Midbrain (tissue), 1 donor: ENCODE measurements around the gene WDR93.

Experiments used
- DNase-seq: peaks from one replicate; lab custom pipeline; 2025; lab: John Stamatoyannopoulos, UW

WDR93 gene

DNA sequence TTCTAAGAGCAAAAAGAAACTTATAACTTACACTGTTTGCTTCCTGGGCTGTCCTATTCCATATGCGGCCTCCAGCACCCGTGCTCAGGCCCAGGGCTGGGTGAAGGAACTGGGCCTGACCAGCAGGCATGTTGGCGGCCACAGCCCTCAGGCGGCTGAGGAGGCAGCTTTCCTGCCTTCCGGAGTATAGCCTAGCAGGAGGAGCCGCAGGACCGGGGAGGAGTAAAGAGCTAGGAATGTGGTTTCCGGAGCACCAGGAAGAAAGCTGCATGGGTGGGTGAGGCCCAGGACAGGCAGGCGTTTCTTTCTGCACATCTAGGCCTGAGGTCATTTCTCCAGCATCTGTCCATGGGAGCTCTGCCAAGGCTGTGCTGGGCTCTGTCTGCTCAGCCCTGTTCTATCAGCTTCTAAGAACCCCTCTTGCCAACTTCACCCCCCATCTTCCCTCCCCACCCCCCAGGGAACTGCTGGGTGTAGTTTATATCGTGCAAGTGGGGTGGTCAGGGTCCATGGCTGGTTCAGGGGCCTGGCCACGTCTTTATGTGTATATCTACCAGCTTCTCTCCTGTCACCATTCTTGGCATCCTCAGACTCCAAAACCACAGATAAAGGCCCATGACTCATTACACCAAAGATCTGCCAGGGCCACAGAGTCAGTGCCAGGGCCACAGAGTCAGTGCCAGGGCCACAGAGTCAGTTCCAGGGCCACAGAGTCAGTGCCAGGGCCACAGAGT lies 27.6 kb upstream of the WDR93 start:
- no peak for DNase-seq

DNA sequence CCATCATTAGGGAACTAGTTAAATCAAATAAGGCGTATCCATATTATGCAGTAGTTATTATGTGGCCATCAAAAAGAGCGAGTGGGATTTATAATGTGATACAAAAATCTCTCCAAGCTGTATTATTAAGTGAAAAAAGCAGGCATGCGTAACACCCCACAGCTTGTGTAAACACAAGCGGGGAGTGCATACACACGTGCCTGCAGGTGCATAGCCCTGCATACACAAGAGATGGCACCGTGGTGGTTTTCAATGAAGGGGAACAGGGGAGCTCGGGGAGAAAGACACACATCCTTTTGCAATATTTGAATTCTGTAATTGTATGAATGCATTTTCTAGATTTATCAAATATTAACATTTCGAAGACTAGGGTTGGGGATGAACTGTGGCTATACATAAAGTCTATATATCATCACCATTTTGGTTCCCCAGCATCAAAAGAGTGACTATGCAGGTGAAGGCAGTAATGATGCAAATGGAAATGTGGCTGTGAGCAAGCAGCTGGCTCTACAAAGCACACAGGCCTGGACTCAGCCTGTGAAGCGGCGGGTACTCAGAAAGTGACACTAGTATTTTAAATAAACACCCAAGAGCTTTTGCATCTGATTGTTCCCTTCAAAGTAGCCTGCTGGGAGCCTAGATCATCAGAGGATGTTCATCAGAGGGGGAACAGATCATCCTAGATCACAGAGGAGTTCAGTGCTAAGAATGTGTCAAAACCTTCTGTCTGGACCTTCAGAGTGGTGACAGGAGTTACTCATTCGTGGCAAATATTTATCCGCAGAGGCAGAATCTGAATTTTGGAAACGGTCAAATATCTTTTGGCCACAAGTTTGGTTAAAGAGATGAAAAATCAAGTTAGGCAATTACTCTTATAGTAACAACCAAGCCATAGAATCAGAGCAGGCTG lies 25.9 kb upstream of the WDR93 start:
- no peak for DNase-seq

DNA sequence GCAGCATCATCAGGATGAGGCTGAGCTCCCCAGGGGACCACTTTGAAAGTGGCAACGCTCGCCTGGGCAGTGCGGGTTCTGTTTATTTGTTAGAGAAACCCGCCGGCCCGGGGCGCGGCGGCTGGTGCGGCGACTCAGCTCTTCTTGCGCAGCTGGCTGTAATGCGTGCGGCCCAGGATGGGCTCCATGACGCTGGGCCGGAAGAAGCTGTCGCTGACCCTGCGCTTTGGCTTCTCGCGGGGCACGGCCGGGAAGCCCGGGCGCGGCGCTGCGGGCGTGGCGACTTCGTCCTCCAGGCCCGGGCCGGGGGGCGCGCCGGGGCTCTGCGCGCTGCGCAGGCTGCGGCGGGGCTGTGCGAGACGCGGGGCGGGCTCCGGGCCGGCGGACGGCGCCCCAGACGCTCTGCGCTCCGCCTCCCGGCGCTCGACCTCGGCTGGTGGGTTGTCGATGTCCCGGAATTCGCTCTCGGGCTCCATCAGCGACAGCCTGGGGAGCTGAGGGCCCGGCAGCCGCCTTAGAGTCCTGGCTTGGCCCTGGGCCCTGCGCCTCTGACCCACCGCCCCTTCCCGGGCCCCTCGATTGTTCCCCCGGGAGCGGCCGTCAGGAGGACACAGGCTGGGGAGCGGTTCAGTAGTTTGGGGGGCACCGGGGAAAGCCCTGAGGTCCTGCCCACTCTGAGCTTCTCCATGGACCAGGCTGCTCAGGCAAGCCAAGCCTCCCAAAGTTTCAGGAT lies 25.0 kb upstream of the WDR93 start:
- DNase-seq: peak; percentile 11

DNA sequence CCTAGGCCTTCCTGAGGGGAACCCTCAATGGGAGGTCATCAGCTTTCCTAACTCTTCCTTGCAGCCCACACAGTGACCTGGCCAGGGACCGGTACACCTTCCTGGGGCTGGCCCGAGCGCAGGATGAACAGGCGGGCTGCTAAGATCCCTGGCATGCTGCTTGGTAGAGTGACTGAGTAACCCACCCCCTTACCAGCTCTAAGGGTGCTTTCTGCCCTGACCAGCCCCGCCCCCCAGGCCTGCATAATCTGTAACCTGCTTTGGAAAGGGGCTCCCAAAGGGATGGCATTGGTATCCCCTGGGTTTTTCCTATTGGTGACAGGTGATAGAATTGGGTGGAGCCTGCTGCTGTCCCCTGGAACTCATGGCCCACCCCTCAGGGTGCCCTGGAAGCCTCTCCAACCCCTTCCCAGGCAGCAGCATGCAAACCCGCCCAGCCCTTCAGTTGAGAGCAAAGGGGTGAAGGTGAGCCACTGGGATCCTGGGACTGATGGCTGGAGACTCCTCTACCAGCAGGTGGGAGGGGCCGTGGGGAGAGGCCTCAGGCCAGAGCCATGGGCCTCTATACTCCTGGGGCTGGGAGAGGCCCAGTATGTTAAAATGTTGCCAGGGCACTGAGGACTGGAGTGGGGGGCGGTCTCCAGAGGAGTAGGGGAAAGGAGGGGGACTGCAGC lies 24.3 kb upstream of the WDR93 start:
- DNase-seq: no peak

DNA sequence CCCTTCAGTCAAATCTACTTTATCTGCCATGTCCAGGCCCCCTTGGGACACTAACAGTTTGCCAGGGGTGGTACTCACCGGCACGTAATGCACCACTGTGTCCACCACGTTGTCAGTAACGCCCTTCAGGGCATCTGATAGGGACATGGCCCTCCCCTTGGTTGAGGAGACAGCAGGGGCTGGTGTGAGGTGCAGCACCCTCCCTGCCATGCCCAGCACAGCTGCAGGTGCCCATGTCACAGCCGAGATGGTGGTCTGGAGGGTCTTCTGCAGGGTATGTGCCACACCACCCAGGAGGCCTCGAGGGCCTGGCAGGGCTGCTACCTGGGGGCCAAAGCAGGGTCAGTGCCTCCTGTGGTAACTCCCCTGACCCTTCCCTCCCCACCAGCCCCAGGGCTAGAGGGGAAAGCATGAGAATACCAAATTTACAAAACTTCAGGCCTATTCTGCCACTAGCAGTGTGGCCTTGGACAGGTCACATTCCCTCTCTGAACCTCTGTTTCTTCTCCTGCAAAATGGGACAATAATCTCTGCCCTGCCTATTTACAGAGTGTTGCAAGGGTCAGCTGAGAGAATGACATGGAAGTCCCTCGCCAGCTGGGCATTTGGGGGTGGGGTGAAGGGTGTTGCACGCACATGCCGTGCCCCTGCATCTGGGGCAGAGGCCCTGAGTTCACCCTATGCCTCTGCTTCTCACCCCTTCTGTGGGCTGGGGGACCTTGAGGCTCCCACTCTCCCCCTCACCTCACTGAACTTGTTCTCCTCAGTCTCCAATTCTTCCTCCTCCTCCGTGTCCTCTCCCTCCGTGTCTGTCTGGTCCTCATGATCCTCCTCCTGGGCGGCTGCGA lies 23.5 kb upstream of the WDR93 start:
- no peak for DNase-seq

DNA sequence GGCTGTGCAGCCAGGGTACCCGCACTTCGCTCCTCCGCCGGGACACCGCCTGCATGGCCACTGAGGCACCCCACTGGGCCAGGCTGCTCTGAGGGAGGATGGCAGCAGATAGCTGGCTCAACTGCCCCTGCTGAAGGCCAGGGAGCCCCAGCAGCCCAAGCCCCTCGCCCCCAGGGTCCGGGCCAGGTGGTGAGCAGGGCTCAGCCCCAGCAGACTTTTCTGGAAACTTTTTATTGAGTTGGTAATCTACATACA lies 23.0 kb upstream of the WDR93 start:
- no peak for DNase-seq

DNA sequence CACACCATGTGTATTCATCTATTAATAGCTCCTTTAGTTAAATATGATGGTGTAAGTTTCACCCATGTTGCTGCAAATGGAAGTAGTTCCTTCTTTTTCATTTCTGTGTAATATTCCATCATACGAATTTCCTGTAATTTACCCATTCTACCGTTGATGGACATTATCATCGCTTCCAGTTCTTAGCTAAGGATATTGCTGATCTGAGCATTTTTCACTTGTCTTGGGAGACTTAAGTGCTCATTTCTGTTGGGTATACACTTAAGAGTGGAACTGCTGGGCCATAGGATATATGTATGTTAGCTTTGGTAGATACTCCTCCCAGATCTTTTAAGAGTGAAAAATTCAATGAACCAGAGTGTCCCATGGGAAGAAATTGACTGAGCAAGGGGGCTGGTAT lies 22.4 kb upstream of the WDR93 start:
- no peak for DNase-seq

DNA sequence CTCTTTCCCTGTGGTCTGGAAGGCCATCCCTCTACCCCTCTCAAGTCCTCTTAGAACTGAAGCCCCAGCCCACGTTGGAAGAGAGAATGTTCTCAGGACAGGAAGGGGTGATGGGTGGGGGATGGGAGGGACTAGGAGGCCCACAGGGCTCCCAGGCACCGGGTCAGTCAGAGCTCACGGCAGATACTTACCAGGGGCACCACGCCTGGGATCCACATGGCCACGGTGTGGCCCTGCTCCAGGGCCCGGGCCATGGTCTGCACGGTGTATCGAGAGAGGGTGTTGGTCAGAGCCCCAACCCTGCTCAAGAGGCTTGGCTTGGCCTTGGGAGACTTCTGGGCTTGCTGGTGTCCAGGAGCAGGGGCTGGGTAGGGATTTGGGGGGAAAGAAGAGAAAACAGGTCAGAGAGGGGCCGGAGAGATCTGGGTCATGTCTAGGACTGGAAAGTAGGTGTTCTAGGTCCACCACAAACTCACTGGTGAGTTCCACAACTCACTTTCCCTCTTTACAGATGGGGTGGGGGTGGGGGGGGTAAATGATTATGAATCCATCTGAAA lies 21.2 kb upstream of the WDR93 start:
- no peak for DNase-seq

DNA sequence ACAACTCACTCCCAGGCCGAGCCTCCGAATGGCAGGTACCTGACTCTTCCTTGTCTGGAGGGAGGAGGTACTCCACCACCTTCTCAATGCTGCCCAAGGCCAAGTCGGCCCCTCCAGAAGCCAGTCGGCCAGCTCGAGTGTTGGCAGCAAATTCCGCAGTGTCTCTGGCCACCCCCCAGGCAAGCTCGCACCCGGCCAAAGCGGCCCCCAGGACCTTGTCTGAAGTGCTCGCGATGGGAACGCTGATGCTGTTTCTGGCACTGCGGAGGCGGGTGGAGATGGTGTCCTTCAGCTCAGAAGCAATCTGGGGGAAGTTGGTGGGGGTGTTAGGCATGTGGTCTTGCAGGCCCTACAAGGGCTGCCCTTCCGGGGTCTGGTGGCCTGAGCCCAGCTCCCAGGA lies 20.7 kb upstream of the WDR93 start:
- DNase-seq: no peak

DNA sequence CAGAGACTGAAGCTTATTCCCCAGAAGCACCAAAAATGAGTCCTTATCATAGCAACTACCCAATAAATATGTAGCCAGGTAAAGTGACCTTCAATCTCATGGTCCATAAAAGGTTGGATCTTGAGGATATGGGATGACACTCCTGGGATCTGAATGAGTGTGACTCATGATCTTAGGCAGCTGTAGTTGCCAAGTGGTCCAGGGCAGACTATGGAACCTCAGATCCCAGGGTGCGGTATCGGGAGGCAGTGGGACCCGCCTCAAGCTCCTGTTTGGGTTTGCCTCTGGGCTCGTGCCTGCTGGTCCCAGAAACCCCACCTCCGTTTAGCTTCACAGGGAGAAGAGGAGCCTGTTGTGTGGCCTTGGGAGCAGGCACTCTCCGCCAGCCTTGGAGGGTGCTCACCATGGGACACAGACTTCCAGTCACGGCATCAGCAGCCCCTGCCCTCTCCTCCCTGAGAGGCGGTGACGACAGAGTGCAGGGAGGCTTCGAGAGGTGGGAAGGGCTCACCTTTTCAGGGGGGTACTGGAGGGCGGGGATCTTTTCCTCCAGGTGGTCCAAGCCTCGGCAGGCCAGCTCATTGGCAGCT lies 19.5 kb upstream of the WDR93 start:
- DNase-seq: no peak

DNA sequence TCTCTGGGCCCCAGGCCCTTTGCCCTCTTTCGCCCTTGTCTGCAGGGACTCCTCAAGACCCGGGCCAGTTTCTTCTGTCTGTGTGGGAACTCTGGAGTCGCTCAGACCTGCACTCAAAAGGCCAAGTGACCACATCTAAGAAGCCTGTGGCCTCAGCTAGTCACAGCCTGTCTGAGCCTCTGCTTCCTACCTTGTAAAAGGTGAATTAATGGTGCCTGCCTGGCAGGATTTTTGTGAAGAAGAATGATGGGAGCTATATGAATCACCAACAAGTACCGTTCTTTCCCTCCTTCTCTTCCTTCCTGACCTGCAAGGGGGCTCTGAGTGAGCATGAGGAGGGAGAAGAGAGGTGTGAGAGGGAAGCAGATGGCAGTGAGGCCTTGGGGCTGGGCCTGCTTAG lies 18.9 kb upstream of the WDR93 start:
- no peak for DNase-seq

DNA sequence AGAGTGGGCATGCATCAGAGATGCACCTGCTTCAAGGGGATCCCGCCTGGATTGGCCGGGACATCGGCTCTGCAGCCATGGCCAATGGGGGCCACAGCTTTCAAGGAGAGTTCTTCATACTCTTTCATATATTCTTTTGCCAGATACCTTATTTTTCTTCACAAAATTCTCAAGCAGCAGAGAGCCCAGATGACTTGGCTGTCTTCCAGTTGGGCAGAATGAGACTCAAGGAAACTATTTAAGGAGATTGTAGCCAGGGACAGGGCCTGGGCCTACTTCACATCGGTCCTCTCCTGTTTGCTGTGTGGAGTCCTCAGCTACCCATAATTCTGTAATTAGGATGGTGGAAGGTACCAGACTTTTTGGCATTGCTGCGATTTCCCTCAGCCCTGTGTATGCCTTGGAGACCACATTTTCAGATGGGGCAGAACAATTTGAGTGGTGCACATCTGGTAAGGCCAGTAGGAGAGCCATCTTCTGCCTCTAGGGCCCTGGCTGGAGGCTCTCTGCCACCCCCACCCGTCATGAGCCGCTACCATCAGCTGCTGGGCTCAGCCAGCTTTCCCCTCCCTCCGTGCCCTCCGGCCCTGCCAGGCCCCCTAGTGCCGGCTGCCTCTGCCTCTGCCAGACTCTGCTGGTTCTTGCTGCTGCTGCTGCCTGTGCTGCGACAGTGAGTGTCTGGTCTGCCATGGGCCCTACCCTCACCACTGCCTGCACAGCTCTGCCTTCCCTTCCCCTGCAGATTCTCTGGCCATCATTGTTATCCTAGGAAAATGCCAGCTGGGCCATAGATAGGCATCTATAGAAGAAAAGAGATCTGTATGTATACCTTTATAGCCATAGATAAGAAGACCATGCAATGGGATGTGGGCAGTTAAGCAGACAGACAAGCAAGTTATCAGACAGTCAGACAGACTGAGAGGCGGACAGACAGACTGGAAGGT lies 18.1 kb upstream of the WDR93 start:
- peak; percentile 29 for DNase-seq

DNA sequence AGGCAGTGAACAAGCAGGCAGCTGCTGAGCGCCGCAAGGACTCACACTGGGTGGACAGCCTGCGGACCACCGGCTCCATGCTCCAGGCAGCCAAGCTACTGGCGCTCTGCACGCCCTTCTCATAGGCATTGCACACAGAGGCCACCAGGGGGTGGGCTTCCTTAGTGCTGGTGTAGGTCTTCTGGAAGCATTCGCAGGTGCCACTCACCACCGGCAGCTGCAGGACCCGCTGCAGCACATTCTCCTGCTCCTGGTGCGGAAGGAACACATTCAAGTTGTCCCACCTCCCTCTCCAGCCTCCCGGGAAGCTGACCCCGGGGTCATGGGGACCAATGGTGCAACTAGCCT lies 17.5 kb upstream of the WDR93 start:
- no peak for DNase-seq

DNA sequence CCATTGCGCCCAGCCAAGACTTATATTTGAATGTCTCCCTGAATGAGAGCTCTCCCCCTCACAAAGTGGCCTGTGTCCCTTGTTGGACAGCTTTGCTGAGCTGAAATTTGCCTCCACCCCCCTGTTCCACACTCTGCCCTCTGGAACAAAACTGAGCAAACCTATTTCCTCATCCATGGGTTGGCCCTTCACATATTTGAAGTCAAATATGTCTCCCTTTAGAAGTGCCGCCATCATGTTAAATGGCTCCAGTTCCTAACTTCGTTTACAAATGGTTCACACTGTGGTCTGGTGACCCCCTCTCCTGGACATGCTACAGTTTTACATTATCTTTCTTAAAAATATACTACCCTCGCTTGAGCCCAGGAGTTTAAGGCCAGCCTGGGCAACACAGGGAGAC lies 16.1 kb upstream of the WDR93 start:
- DNase-seq: no peak

DNA sequence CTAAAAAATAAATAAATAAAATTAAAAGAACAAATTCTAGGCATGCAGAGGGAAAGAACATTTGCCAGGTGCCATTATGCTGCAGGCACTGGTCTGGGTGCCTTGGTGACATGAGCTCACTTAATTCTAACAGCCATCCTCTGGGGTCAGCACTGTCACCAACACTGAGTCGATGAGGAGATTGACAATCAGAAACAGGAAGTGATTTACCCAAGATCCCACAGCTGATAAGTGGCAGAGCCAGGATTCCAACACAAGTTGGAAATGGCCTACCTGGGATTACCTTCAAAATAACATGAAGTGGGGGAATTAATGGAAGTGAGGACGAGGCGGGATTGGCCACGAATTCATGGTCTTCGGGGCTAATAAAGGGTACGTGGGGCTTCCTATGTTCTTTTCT lies 15.0 kb upstream of the WDR93 start:
- DNase-seq: no peak

DNA sequence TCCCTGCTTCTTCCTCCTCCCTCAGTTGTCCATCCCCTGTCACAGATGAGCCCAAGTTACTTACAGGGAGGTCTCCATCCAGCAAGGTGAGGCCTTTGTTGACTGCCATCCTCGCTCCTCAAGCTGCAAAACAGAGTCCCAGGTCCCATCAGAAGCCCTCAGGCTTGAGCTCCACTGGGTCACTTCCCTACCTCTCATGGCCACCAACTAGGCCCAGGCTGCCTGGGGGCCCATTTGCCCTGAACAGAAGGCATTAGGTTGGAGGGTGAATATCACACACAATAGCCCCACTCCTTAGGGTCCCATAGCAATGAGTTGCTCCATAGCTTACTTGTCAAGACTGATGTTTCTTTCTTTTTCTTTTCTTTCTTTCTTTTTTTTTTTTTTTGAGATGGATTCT lies 13.2 kb upstream of the WDR93 start:
- DNase-seq: no peak

DNA sequence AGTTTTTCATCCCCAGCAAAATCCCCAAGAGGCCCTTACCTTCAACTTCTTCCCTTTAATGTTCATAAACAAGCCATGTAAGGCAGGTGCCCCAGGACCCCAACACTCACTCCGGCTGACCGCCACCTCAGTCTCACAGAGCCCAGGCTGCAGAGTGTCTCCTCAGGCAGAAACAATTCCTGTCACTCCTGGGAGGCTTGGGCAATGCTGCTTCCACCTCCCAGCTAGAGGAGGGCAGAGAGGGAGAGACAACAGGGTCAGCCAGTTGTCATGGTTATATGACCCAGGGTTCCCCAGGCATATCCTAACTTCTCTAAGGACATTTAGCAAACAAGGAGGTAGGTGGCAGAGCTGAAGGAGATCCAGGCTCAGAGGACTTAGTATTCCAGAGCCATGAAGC lies 11.4 kb upstream of the WDR93 start, which contains the start of gene PLIN1:
PLIN1 (minus strand) TSS at position 156 of the 400 bp plus-strand sequence. CDS start 1,878 bp downstream, outside the sequence.
- peak; percentile 27 for DNase-seq

DNA sequence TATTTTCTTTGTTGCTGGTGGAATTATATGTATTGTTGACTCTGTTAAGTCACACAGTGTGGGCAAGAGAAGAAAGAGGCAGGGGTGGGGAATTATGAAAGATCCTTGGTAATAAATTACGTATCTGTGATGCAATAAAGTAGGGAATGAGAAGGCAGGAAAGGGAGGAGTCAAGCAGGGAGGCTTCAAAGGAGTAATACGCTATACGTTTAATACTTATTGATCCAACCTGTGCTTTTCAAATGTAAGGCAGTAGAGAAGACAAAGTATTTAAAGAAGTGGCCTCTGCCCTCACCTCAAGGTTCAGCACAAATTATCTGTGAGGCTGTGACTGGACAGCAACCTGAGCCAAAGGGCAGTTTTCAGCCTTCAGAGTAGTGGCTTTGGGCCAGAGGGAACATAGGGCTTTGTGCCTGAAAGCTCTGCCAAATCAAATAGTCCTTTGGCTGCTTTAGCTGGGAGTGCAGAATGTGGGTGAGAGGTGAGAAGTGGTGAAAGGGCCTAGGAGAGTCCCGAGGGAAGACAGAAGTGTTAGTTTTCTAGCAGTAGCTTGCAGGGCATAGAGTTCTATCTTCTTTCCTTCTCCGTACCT lies 10.2 kb upstream of the WDR93 start:
- peak; percentile 67 for DNase-seq

DNA sequence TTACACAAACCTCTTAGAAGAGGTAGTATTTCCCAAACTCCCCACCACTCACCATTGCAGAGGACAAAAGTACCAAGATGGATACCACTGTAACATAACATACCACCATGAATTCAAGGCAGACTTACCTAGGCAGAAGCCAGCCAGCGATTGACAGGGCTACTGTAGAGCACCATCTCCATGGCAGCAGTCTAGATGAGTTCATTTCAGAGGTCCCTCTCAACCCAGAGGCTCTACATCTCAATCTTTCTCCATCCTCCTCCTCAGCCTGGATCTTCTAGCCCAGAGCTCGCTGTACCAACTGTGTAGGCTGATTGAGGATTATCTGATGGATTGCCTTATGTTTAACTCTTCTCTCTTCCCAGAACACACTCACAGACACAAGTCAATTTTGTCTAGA lies 9.5 kb upstream of the WDR93 start:
- DNase-seq: no peak
